HepG2 (cell line): ENCODE results near the gene C1orf159. TPM values are rescaled to one million over a fixed set of nuclear protein-coding genes. Genes with fewer than 3 reads are reported as not detected.

Experiments
- ESRRA ChIP-seq: sonication (generic); formaldehyde crosslinking; IDR thresholded peaks from 2 replicates; pipeline ENCODE4 v1.5.1; 2020; ENCODE audit warnings: mild to moderate bottlenecking, low read depth, missing genetic modification reagents
- GATA4 ChIP-seq: sonication (generic); IDR thresholded peaks from 2 replicates; pipeline ENCODE4 v1.6.1; 2016; ENCODE audit warnings: antibody characterized with exemption, low read depth, borderline replicate concordance
- GZF1 ChIP-seq: sonication (generic); formaldehyde crosslinking; IDR thresholded peaks from 2 replicates; pipeline ENCODE4 v1.5.1; 2020; ENCODE audit warnings: mild to moderate bottlenecking, missing genetic modification reagents
- HES4 ChIP-seq: sonication (generic); formaldehyde crosslinking; IDR thresholded peaks from 2 replicates; pipeline ENCODE4 v1.9.0; 2021; ENCODE audit warnings: mild to moderate bottlenecking, missing genetic modification reagents, borderline replicate concordance
- HNRNPL ChIP-seq: fragments of 200-400 bp; formaldehyde crosslinking; IDR thresholded peaks from 2 replicates; pipeline ENCODE4 v1.6.1; 2017; ENCODE audit warnings: mild to moderate bottlenecking, low read depth, low read length
- IRX3 ChIP-seq: sonication (generic); formaldehyde crosslinking; IDR thresholded peaks from 2 replicates; pipeline ENCODE4 v1.8.1; 2023; ENCODE audit warnings: mild to moderate bottlenecking, low read depth, missing genetic modification reagents, borderline replicate concordance
- KMT2B ChIP-seq: IDR thresholded peaks from 2 replicates; pipeline ENCODE4 v1.6.1; 2016; ENCODE audit warnings: missing genetic modification reagents, missing compliant biosample characterization
- NCOR1 ChIP-seq: fragments of 200-600 bp; sonication (generic); IDR thresholded peaks from 2 replicates; pipeline ENCODE4 v1.7.0; 2017; ENCODE audit warnings: antibody characterized with exemption, low read length, borderline replicate concordance
- RCOR2 ChIP-seq: IDR thresholded peaks from 2 replicates; pipeline ENCODE4 v1.6.1; 2016; ENCODE audit warnings: missing biosample characterization, missing genetic modification reagents
- SMYD3 ChIP-seq: sonication (generic); formaldehyde crosslinking; IDR thresholded peaks from 2 replicates; pipeline ENCODE4 v1.8.1; 2023; ENCODE audit warnings: mild to moderate bottlenecking, missing genetic modification reagents
- SNAPC5 ChIP-seq: sonication (generic); formaldehyde crosslinking; IDR thresholded peaks from 2 replicates; pipeline ENCODE4 v1.8.1; 2023; ENCODE audit warnings: mild to moderate bottlenecking, missing genetic modification reagents, borderline replicate concordance
- SOX5 ChIP-seq: IDR thresholded peaks from 2 replicates; pipeline ENCODE4 v1.6.1; 2016; ENCODE audit warnings: borderline replicate concordance
- YEATS4 ChIP-seq: sonication (generic); formaldehyde crosslinking; IDR thresholded peaks from 2 replicates; pipeline ENCODE4 v1.4.0; 2020; ENCODE audit warnings: missing genetic modification reagents, borderline replicate concordance
- ZNF614 ChIP-seq: IDR thresholded peaks from 2 replicates; pipeline ENCODE4 v1.6.1; 2018; ENCODE audit warnings: missing biosample characterization, missing genetic modification reagents, inconsistent platforms, borderline replicate concordance
- polyA plus RNA-seq, 8 experiments: library from polyadenylated mRNA; depleted of rRNA in 3 of 8; stranded (reverse) in 7 of 8; unstranded in 1 of 8; fragments of >200 nt; fragmentation: Illumina TruSeq in 4 of 8; extraction: Trizol in 4 of 8; gene quantifications; 2 replicates each; pipeline versions ENCODE4 v1.2.1 to v1.2.3, GENCODE V29; 2011 to 2016; ENCODE audit warnings: low read depth in 4 of 8, missing spikeins in 1 of 8, mixed read lengths in 1 of 8; ENCODE audit not compliant: insufficient read depth in 1 of 8
- total RNA-seq, 5 experiments: library from RNA; depleted of rRNA; stranded (reverse); fragments of >200 nt; fragmentation: Illumina TruSeq; extraction: Trizol; gene quantifications; 2 replicates each; pipeline ENCODE4 v1.2.3, GENCODE V29; 2016; ENCODE audit warnings: low read depth in 1 of 5
- TF ChIP-seq, protein P1 (sequence below): sonication (generic); formaldehyde crosslinking; IDR thresholded peaks from 2 replicates; pipeline ENCODE4 v1.4.0; 2020; ENCODE audit warnings: missing genetic modification reagents
- TF ChIP-seq, protein P2 (sequence below): sonication (generic); formaldehyde crosslinking; IDR thresholded peaks from 2 replicates; pipeline ENCODE4 v1.4.0; 2020; ENCODE audit warnings: mild to moderate bottlenecking, missing genetic modification reagents
- TF ChIP-seq, protein P3 (sequence below): sonication (generic); formaldehyde crosslinking; IDR thresholded peaks from 2 replicates; pipeline ENCODE4 v1.4.0; 2020; ENCODE audit warnings: missing genetic modification reagents
- TF ChIP-seq, protein P4 (sequence below): sonication (generic); formaldehyde crosslinking; conservative IDR thresholded peaks from 2 replicates; pipeline ENCODE4 v1.4.0; 2020; ENCODE audit warnings: mild to moderate bottlenecking, missing genetic modification reagents, moderate library complexity

C1orf159 gene
- total and polyA plus RNA-seq, 2 of the 13 experiments (the other 11 are each of a cell fraction or from before 2014, with no cell fraction given): 3.8 to 6.7 TPM

DNA sequence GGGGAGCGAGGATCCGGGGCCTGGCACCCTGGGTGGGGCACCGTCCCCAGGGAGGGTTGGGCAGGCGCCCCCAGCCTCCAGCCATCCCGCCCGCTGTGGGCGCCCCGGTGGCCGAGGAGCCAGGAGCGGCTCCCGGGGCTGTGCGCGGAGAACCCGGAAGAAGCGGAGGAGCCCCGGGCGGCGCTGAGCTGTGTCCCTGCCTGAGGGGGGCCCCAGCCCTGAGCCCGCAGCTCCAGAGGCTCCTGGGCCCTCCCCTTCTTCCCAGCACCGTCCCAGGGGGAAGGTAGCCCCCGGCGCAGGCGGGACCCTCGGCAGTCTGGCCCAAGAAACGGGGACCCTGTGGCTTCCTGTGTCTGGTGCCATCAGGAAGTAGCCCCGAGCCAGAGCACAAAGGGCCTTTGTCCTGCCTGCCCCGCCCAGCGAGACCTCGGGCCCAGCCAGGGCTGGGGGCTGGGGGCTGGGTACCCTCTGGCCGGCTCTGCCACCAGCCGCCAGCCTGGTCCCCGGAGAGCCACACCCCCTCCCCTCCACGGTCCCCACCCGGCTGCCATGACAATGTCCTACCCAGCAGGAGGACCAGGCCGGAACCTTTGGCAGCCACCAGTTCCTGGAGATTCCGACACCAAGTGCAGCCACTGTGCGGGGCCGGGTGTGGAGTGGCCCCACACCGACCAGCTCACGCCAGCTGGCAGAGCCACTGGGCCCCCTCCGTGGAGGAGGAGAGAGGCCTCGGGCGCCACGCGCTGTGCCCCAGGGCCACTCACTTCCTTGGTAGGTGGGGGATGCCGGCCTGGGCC is 42.2 kb upstream of the C1orf159 start (continued):
- TF ChIP-seq, protein P1, sequence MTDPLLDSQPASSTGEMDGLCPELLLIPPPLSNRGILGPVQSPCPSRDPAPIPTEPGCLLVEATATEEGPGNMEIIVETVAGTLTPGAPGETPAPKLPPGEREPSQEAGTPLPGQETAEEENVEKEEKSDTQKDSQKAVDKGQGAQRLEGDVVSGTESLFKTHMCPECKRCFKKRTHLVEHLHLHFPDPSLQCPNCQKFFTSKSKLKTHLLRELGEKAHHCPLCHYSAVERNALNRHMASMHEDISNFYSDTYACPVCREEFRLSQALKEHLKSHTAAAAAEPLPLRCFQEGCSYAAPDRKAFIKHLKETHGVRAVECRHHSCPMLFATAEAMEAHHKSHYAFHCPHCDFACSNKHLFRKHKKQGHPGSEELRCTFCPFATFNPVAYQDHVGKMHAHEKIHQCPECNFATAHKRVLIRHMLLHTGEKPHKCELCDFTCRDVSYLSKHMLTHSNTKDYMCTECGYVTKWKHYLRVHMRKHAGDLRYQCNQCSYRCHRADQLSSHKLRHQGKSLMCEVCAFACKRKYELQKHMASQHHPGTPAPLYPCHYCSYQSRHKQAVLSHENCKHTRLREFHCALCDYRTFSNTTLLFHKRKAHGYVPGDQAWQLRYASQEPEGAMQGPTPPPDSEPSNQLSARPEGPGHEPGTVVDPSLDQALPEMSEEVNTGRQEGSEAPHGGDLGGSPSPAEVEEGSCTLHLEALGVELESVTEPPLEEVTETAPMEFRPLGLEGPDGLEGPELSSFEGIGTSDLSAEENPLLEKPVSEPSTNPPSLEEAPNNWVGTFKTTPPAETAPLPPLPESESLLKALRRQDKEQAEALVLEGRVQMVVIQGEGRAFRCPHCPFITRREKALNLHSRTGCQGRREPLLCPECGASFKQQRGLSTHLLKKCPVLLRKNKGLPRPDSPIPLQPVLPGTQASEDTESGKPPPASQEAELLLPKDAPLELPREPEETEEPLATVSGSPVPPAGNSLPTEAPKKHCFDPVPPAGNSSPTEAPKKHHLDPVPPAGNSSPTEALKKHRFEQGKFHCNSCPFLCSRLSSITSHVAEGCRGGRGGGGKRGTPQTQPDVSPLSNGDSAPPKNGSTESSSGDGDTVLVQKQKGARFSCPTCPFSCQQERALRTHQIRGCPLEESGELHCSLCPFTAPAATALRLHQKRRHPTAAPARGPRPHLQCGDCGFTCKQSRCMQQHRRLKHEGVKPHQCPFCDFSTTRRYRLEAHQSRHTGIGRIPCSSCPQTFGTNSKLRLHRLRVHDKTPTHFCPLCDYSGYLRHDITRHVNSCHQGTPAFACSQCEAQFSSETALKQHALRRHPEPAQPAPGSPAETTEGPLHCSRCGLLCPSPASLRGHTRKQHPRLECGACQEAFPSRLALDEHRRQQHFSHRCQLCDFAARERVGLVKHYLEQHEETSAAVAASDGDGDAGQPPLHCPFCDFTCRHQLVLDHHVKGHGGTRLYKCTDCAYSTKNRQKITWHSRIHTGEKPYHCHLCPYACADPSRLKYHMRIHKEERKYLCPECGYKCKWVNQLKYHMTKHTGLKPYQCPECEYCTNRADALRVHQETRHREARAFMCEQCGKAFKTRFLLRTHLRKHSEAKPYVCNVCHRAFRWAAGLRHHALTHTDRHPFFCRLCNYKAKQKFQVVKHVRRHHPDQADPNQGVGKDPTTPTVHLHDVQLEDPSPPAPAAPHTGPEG (CRISPR knock-in tag): no peak
- TF ChIP-seq IRX3 (CRISPR knock-in tag) (no peak), ESRRA (CRISPR knock-in tag) (no peak), SMYD3 (CRISPR knock-in tag) (no peak), SOX5 (CRISPR knock-in tag) (peak; percentile 70; the same call in 1 of the 2 replicates), ZNF614 (CRISPR knock-in tag) (no peak), YEATS4 (no peak), GZF1 (no peak), SNAPC5 (no peak), RCOR2 (CRISPR knock-in tag) (no peak), GATA4 (no peak), HES4 (CRISPR knock-in tag) (no peak), HNRNPL (peak; percentile 97), NCOR1 (no peak), KMT2B (CRISPR knock-in tag) (no peak)
- TF ChIP-seq, protein P2, sequence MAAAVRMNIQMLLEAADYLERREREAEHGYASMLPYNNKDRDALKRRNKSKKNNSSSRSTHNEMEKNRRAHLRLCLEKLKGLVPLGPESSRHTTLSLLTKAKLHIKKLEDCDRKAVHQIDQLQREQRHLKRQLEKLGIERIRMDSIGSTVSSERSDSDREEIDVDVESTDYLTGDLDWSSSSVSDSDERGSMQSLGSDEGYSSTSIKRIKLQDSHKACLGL (CRISPR knock-in tag): 0 out of 2 replicates have a peak, but pooled peaks have one; percentile 60
- TF ChIP-seq, protein P3, sequence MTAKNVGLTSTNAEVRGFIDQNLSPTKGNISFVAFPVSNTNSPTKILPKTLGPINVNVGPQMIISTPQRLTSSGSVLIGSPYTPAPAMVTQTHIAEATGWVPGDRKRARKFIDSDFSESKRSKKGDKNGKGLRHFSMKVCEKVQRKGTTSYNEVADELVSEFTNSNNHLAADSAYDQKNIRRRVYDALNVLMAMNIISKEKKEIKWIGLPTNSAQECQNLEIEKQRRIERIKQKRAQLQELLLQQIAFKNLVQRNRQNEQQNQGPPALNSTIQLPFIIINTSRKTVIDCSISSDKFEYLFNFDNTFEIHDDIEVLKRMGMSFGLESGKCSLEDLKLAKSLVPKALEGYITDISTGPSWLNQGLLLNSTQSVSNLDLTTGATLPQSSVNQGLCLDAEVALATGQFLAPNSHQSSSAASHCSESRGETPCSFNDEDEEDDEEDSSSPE (CRISPR knock-in tag): no peak
- TF ChIP-seq, protein P4, sequence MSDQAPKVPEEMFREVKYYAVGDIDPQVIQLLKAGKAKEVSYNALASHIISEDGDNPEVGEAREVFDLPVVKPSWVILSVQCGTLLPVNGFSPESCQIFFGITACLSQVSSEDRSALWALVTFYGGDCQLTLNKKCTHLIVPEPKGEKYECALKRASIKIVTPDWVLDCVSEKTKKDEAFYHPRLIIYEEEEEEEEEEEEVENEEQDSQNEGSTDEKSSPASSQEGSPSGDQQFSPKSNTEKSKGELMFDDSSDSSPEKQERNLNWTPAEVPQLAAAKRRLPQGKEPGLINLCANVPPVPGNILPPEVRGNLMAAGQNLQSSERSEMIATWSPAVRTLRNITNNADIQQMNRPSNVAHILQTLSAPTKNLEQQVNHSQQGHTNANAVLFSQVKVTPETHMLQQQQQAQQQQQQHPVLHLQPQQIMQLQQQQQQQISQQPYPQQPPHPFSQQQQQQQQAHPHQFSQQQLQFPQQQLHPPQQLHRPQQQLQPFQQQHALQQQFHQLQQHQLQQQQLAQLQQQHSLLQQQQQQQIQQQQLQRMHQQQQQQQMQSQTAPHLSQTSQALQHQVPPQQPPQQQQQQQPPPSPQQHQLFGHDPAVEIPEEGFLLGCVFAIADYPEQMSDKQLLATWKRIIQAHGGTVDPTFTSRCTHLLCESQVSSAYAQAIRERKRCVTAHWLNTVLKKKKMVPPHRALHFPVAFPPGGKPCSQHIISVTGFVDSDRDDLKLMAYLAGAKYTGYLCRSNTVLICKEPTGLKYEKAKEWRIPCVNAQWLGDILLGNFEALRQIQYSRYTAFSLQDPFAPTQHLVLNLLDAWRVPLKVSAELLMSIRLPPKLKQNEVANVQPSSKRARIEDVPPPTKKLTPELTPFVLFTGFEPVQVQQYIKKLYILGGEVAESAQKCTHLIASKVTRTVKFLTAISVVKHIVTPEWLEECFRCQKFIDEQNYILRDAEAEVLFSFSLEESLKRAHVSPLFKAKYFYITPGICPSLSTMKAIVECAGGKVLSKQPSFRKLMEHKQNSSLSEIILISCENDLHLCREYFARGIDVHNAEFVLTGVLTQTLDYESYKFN (CRISPR knock-in tag): peak; percentile 53; the same call in 1 of the 2 replicates
